Esophagus mucosa (tissue), 1 donor: Measurements from ENCODE around the gene MUSTN1. TPM values are rescaled to one million over a fixed set of nuclear protein-coding genes. Genes with fewer than 3 reads are reported as not detected.
A peak's percentile ranks its signal among the peaks of the same experiment; 100 is the strongest.

Experiments used
- ATAC-seq: fragments of 200-7000 bp; cut with Tn5 transposase; one replicate; pipeline ENCODE4 v1.9.1; 2020
- total RNA-seq: library from RNA; stranded (reverse); gene quantifications from one replicate; pipeline ENCODE4 v1.2.4, GENCODE V29; 2023
- donor health status: DM: yes; HTN: yes; CAD: no.

Gene MUSTN1
- total RNA-seq, 1 donor from 2014 or later, result 0.40 TPM

GRCh38 chr3:52851348-52851747 is 16.5 kb upstream of the MUSTN1 start:
- ATAC-seq, result peak; percentile 68

GRCh38 chr3:52849656-52850055 is 14.8 kb upstream of the MUSTN1 start:
- ATAC-seq, result no peak

DNA sequence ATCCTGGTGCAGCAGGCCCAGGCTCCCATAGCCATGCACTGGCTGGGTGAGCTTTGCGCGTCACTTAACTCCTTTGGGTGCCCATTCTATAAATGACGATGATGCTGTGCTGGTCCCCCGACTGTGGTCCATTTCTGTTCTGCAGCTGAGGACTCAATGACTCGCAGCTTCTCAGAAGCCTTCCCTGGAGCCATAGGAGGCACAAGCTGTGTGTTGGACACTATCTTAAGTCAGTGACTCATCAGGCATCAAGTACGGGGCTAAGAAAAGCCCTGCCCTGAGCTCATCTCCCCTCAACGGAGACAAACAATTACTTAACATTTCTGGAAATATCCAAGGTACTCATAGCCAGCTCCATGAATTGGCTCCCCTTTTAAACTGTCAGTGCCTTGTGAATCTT is 13.8 kb upstream of the MUSTN1 start:
- ATAC-seq, result no peak

DNA sequence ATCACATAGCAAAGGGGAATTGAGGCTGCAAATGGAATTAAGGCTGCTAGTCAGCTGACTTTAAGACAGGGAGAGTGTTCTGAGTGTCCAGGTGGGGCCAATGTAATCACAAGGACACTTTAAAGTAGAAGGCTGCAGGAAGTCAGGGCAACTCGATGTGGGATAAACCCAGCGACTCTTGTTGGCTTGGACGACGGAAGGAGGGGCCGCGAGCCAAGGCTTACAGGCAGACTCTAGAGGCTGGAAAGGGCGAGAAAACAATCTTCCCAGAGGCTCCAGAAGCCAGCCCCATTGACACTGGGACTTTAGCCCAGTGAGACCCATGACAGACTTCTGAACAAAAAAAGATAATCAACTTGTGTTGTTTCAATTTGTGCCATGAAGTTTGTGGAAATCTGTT is 12.9 kb upstream of the MUSTN1 start:
- ATAC-seq, result no peak

- ATAC-seq, result no peak
Observed at GRCh38 chr3:52847241-52847640, 12.4 kb upstream of the MUSTN1 start.

DNA sequence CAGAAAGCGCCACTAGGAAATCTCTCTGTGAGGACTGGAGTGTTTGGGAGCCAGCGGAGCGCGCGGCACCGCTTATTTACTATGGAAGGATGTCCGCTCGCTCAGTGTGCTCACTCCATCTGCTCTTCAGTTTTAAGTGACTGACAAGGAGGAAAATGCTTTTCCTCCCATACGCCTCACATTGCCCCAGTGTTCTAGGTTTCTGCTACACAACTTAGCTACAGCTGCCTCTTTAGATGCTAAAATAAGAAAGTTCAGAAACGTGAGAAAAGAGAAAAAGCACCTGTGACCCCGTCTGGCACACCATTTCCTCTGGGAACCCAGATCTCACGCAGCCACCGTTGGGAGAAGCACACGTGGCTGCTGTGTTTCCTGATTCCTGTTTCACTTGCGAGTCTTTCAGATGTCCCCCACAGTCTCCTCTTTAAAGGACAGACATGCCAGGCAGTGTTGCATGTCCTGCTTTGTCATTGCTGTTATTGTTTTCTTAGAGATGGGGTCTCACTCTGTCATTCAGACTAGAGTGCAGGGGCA is 11.7 kb upstream of the MUSTN1 start:
- no peak for ATAC-seq

- no peak for ATAC-seq
Observed at GRCh38 chr3:52845691-52846431, 11.0 kb upstream of the MUSTN1 start.

GRCh38 chr3:52845157-52845556 is 10.3 kb upstream of the MUSTN1 start:
- ATAC-seq, result no peak

- no peak for ATAC-seq
Observed at GRCh38 chr3:52844290-52844975, 9.6 kb upstream of the MUSTN1 start.

- ATAC-seq, result no peak
Observed at GRCh38 chr3:52843881-52844280, 9.1 kb upstream of the MUSTN1 start.

- ATAC-seq, result no peak
Observed at GRCh38 chr3:52843108-52843865, 8.5 kb upstream of the MUSTN1 start.

DNA sequence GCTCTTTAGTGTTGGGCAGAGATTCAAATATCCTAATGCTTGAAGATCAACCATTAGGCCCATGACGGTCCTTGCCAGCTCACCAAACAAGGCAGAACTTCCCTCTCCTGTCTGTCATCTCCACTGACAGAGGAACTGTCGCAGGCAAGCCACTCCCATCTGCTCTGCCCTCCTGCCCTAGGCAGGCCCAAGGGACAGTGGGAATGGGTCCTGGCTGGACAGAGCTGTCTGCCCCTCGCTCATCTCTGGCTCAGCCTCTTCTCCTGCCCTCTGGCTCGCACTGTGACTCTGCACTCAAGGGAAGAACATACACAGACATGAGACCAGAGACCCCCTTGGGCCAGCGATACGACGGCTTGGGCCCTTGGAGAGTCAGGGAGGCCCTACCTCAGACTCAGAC is 7.6 kb upstream of the MUSTN1 start:
- no peak for ATAC-seq

DNA sequence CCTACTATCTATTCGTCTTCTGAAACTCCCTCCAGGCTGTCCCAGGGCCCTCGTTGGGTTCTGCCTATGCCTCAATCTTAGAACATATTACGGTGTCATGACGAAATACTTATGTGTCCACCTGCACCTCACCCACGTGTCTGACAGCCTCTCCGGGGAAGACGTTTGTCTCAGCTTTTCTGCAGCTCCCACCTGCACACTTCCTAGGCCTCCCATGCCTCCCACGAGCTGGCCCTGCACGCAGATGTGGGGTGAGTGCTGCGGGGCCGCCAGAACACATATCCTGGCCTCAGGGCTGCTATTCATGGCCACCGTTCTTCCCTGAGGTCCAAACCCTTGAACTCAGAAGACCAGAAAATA is 7.1 kb upstream of the MUSTN1 start:
- ATAC-seq, result no peak

GRCh38 chr3:52841211-52841980 is 6.6 kb upstream of the MUSTN1 start:
- ATAC-seq, result no peak

- ATAC-seq, result no peak
Observed at GRCh38 chr3:52839892-52840545, 5.2 kb upstream of the MUSTN1 start.

DNA sequence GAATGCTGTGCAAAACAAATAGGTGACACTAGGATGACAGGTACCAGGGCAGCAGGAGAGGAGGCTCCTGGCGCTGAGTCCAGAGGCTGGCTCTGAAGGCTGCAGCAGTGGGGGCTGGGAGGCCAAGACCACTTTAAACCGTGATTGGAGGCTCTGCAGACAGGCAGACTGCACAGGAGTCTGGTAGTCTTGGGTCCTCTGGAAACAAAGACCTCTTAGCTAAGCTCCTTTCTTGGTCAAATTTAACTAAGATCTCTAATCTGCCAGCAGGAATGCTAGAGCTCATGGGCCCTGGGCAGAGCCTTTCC is 4.4 kb upstream of the MUSTN1 start:
- ATAC-seq, result no peak

DNA sequence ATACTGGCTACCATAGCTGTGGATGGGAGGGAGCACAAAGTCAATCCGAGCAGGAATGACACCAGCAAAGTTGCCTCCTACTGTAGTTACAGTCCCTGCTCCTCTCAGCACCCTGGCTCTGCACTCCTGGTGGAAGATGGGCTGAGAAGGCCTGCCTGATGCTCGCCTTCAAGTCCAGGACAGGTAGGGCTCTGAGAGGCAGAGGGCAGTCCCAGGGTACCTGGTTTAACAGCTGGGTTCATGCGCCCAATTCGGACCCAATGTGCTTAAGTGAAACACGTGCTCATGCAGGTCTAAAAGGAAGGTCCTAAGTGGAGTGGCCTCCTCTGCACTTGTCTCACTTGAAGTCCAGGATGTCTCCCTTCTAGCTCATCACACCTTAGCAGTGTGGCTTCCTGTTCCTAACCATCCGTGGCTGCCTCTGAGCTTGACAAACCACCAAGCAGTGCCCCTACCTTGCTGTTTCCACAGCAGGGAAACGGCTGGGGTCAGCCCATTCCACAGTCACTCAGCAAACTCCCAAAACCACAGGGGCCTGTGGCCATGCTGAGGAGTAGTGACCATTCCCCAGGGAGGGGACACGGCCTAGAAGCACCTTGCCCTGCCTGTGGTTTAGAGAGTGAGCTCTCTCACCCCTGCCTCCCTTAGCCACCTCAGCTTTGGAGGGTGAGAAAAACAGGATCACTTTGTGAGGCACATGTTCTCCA is 3.9 kb upstream of the MUSTN1 start:
- no peak for ATAC-seq

GRCh38 chr3:52836986-52837385 is 2.2 kb upstream of the MUSTN1 start:
- ATAC-seq, result no peak

DNA sequence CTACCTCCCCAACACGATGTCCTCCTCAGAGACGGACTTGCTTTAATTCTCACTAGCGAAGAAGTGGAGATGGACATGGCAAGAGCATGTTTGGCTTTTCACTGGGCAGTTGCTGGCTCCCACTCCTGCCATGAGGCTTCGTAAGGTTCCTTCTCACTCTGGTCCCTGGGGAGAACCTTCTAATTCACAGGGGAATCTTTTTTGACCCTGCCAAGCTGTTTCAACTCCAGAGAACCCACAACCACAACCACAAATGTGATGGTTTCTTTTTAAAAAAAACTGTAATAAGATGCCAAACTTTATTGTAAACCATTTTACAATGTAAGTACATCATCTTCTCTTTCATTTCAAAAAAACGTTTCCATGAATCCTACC is 1.6 kb upstream of the MUSTN1 start:
- ATAC-seq, result no peak

- ATAC-seq, result no peak
Observed at GRCh38 chr3:52835766-52836470, 1.1 kb upstream of the MUSTN1 start.

DNA sequence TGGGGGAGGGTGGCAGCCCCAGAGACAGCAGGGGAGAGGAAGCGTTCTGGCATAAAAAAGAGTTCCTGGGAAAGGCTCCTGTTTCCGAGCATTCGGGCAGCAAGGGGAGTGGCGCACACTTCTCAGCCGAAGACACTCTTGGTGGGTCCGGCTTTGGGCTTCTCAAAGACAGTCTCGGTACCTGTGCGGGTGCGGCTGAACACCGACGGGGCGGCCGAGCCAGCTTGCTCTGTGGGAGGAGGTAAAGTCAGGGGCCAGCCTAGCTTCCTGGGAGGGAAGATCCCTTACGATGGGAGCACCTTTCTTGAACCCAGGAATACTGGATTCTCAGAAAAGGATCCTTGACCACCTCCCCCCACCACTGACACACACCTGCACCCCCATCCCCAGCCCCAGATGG is 1.6 kb downstream of the MUSTN1 start:
- no peak for ATAC-seq
